Right lobe of liver (tissue), 4 donors: ENCODE results near the gene NPLOC4.

Experiments
- POLR2A ChIP-seq: fragments of 450-650 bp; IDR thresholded peaks from one replicate; pipeline ENCODE4 v1.6.1; 2017; ENCODE audit warnings: antibody characterized with exemption, mild to moderate bottlenecking
- TF ChIP-seq, protein P1 (sequence below), 4 donors: fragments of 200-600 bp in 3 of 4; fragments of 450-650 bp in 1 of 4; IDR thresholded peaks; one replicate each; pipeline versions ENCODE4 v1.5.1 to v1.8.0; 2016 to 2022; ENCODE audit warnings: antibody characterized with exemption in 4 of 4, mild to moderate bottlenecking in 2 of 4
- donor health status: DM: no; HTN: no; CAD: no.
- donor health status: DM: no; HTN: no; CAD: no.
- donor health status: DM: no; HTN: yes; CAD: no.

DNA sequence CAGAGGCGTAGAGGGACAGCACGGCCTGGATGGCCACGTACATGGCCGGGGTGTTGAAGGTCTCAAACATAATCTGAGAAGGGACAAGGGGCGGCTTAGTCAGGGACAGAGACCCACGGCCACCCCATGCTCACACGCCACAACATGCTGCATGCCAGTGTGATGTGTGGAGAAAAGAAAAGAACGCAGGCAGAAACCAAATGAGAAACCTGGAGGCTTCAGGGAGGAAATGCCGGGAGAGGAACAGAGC lies 125.4 kb downstream of the NPLOC4 start:
- TF ChIP-seq, protein P1, sequence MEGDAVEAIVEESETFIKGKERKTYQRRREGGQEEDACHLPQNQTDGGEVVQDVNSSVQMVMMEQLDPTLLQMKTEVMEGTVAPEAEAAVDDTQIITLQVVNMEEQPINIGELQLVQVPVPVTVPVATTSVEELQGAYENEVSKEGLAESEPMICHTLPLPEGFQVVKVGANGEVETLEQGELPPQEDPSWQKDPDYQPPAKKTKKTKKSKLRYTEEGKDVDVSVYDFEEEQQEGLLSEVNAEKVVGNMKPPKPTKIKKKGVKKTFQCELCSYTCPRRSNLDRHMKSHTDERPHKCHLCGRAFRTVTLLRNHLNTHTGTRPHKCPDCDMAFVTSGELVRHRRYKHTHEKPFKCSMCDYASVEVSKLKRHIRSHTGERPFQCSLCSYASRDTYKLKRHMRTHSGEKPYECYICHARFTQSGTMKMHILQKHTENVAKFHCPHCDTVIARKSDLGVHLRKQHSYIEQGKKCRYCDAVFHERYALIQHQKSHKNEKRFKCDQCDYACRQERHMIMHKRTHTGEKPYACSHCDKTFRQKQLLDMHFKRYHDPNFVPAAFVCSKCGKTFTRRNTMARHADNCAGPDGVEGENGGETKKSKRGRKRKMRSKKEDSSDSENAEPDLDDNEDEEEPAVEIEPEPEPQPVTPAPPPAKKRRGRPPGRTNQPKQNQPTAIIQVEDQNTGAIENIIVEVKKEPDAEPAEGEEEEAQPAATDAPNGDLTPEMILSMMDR (IDR thresholded peaks at IDR 0.05) = no peak
- TF ChIP-seq POLR2A = no peak
